ENCODE measurements around the gene RNF213.
"Not testable (repeated sequence)": the region's sequence is repeated elsewhere in the genome, so short reads cannot be mapped to it uniquely, and the experiment has no call there.

Gene RNF213

DNA sequence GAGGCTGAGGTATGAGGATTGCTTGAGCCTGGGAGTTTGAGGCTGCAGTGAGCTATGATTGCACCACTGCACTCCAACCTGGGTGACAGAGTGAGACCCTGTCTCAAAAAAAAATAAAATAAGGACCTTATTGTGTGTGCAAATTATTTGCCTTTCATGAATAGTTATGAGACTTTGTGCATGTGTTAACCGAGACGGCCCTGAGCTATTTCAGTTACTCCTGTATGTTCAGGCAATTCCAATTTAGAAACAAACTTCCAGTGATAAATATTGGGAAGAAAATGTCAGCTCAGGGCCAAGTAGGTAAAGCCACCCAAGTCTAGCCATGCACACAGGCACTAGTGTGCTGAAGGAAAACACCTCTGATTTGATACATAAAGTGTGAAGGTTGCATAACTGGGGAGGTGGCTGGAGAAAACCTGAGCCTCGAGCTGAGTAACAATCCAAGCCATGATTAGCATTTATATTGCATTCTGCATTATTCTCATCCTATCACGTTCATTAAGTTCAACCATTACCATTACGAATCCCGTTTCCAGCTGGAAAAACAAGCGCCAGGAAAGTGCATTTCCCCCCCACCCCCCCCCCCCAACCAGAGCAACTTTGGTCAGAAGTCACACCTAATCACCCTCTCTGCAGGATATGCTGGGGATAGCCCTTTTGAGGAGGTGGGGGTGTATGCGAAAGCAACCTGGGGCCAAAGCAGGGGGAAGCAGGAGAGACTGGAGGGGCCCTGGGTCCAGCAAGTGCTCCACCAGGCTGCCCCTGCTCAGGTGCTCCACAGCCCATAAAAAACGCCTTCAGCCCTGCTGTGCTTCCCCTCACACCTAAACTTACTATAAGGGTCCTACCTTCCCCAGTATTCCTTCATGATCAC is 135.7 kb downstream of the RNF213 start:
- no peak for DNase-seq

DNA sequence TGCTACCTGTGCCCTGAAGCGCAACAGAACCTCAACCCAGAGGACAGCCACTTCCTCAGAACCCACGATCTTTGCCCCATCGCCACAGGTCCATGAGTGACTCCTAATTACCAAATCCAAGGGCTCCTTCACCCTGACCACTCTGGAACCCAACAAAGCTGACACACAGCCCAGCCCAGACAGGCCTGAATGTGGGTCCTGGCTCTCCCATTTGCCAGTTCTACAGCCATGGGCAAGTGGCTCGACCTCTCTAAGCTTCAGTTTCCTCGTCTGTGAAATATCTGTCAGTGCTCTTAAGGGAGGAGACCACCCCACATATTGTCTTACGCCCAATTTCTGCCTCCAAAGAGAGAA is 136.4 kb downstream of the RNF213 start:
- DNase-seq = no peak

DNA sequence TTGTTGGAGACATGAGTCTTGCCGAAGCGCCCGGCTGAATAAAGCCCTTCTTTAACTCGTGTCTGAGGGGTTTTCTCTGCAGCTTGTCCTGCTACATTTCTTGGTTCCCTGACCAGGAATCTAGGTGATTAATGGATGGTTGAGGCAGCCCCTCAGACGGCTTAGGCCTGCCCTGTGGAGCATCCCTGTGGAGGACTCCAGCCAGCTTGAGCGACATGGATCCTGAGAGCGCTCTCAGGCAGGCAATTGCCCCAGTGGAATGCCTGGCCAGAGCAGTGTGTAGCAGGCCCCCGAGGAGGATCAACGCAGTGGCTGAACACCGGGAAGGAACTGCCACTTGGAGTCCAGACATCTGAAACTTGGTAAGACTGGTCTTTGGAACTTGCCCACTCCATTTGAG is 137.0 kb downstream of the RNF213 start:
- no peak for DNase-seq

DNA sequence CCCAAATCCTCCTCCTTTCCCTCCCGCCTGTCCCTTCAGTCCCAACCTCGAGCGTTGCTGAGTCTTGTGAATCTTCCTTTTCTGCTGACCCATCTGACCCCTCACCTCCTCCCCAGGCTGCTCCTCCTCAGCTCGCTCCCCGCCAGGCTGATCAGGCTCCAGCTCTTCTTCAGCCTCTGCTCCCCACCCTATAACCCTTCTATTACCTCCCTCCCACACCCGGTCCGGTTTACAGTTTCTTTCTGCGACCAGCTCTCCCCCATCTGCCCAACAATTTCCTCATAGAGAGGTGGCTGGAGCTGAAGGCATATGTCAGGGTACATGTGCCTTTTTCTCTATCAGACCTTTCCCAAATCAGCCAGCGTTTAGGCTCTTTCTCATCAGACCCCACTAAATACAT is 140.4 kb downstream of the RNF213 start:
- DNase-seq = not testable (repeated sequence)

DNA sequence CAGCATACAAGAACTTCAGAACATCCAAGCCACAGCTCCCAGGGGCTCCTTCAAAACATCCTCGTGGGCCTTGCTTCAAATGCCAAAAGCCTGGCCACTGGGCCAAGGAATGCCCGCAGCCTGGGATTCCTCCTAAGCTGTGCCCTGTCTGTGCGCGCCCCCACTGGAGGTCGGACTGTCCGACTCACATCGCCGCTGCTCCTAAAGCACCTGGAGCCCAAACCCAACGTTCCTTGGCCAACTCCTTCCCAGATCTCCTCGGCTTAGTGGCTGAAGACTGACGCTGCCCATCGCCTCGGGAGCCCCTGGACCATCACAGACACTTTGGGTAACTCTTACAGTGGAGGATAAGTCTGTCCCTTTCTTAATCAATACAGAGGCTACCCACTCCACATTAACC is 141.4 kb downstream of the RNF213 start:
- not testable (repeated sequence) for DNase-seq

DNA sequence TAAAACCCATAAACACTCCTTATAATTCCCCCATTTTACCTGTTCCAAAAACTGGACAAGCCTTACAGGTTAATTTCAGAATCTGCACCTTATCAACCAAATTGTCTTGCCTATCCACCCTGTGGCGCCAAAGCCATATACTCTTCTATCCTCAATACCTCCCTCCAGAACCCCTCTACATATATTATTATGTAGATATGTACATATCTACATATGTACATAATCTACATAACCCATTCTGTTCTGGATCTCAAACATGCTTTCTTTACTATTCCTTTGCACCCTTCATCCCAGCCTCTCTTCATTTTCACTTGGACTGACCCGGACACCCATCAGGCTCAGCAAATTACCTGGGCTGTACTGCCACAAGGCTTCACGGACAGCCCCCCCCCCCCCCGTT is 142.3 kb downstream of the RNF213 start:
- DNase-seq = no peak

DNA sequence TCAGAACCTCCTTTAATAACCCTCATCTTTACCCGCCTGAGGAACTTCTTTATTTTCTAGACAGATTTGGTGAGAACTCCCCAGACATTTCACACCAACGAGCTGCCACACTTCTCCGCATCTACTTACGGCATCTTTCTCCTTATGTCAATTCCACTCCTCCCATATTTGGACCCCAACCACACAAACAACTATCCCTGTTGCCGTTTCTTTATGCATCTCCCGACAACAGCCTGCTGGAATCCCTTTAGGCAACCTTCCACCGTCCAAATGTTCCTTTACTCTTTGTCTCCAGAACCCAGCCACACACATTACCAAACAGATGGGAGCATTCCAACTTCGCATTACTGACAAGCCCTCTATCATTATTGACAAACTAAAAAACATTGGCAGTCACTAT is 145.5 kb downstream of the RNF213 start:
- no peak for DNase-seq

DNA sequence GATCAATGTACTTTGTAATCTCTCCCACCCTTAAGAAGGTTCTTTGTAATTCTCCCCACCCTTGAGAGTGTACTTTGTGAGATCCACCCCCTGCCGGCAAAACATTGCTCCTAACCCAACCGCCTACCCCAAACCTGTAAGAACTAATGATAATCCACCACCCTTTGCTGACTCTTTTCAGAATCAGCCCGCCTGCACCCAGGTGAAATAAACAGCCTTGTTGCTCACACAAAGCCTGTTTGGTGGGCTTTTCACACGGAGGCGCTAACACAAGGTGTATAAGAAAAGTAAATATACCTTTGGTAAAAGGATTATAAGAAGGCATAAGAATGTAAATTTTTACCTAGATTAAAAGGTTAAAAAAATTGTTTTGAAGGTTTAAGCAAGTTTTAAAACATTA is 147.3 kb downstream of the RNF213 start:
- DNase-seq = not testable (repeated sequence)

DNA sequence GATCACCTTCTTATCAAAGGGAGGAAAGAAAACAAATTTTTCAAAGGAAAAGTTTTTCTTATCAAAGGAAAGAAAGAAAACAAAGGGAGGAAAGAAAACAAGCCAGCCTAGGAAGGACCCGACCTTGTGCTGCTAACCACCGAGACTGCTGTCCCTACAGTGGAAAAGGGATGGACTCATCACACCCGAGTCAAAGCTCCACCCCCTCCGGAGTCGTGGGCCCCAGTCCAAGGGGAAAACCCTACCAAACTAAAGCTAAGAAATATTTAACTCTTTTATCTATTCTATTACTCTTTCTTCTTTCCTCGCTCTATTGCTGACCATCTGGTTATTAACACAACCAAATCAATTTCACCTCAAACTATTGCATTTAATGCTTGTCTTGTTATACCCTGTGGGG is 148.2 kb downstream of the RNF213 start:
- DNase-seq = no peak

DNA sequence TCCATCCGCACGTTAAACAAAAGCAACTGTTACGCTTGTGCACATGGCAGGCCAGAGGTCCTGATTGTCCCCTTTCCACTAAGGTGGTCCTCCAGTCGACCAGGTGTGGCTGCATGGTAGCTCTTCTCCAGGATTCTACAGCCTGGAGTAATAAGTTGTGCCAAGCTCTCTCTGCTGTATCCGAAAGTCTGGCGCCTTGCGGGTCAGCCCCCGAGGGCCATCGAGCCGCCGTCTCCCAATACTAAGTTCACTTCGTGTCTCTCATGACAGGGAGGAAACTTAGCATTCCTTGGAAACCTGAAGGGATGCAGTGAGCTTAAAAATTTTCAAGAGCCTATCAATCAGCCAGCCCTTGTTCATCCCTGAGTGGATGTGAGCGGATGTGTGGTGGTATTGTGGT is 149.0 kb downstream of the RNF213 start:
- DNase-seq = no peak

DNA sequence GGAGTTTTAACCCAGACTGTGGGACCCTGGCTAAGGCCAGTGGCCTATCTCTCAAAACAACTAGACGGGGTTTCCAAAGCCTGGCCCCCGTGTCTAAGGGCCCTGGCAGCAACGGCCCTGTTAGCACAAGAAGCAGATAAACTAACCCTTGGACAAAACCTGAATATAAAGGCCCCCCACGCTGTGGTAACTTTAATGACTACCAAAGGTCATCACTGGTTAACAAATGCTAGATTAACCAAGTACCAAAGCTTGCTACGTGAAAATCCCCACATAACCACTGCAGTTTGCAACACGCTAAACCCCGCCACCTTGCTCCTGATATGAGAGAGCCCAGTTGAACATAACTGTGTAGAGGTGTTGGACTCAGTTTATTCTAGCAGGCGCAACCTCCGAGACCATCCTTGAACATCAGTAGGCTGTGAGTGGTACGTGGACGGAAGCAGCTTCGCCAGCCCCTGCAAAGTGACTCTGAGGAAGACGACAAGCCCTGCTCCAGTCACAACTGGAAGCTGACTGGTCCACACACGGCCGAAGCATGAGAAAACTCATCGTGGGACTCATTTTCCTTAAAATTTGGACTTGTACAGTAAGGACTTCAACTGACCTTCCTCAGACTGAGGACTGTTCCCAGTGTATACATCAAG is 149.9 kb downstream of the RNF213 start:
- not testable (repeated sequence) for DNase-seq

DNA sequence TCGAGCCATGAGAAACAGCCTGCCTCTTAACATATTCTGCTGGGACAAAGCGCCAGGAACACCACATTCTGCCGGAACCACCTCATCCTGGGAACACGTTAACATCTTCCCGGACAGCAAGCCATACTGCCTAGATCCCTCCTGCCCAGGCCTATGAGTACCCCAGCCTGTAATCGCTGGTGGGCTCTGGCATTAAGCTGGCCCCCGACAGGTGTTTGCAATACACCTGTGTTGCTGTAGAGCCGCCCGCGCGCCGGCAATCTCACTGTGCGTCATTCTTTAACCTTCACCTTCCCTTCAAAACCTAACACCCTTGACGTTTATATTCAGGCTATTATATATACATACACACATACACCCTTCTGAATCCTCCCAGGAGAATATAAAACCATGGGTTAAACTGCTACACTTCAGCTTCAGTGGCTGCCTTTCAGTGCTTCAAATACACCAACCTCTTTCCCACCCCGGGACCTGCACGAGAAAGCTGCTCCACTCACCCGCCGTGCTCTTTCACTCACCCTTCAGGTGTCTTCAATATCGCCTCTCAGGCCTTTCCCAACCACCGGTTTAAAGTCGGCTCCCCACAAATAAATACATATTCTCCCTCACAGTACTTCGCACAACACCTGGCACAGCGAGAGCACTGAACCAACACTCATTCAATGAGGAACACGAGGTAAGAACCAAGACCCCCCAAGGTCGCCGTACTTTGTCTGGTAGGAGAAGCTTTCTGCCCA is 153.3 kb downstream of the RNF213 start:
- DNase-seq = no peak

DNA sequence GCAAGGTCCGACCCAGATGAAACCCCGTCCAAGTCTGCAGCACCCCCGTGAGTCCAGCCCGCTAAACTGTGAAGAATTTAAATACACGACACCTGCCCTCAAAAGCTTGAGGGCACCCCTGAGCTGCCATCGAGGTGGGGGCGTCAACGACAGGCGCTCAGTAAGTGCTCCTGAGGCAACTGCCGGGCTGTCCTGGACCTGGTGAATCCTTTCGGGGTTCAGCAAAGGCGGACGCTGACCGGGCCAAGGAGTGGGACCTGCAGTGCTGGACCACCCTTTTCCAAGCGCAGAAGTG is 153.8 kb downstream of the RNF213 start:
- no peak for DNase-seq

DNA sequence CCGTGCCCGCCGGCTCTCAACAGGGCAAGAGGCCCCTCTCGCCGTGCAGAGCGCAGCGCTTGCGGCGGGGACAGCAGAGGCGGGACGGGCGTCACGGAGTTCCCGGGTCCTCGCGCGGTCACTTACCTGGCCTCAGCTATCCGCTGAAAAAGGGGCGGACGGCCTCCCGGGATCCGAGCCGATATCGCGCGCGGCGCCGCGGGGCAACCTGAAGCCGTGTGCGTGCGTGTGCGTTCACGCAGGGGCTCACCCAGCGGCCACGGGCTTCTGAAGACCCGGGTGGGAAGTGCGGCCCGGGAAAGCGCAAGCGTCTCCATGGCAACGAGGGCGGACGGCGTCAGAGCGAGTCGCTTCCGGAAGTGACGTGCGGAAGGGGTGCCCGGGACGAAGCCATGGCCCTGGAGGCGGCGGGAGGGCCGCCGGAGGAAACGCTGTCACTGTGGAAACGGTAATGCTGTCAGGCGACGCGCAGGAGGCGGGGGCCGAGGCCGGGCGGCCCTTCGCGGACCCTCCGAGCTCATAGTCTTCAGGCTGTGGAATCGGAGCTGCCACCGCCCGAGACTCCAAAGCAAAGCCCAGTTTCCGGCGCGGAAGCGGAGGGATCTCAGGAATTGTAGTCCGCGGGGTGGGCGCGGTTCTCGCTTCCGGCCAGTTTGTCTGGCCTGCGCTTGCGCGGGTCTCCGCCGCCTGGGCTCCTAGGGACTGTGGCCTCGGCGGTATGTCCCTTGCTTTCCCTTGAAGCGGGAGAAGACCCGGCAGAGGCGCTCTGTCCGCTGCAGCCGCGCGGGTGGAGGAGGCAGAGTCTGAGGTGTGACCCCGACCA is 154.4 kb downstream of the RNF213 start, which contains the start of gene ENDOV:
TSS of gene ENDOV (plus strand) at position 365 of the 823 bp plus-strand sequence. CDS start at position 393, 28 bp downstream.
- DNase-seq = peak; percentile 91

DNA sequence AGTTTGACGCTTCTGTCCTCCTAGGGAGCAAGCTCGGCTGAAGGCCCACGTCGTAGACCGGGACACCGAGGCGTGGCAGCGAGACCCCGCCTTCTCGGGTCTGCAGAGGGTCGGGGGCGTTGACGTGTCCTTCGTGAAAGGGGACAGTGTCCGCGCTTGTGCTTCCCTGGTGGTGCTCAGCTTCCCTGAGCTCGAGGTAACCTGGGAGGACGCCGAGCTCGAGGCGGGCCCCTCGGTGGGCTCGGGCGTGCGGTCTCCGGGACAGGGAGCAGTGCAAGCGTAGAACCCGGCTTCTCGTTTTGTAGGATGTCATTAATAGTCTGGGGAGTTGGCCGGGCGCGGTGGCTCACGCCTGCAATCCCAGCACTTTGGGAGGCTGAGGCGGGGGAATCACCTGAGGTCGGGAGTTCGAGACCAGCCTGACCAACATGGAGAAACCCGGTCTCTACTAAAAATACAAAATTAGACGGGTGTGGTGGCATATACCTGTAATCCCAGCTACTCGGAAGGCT is 155.0 kb downstream of the RNF213 start:
- no peak for DNase-seq

DNA sequence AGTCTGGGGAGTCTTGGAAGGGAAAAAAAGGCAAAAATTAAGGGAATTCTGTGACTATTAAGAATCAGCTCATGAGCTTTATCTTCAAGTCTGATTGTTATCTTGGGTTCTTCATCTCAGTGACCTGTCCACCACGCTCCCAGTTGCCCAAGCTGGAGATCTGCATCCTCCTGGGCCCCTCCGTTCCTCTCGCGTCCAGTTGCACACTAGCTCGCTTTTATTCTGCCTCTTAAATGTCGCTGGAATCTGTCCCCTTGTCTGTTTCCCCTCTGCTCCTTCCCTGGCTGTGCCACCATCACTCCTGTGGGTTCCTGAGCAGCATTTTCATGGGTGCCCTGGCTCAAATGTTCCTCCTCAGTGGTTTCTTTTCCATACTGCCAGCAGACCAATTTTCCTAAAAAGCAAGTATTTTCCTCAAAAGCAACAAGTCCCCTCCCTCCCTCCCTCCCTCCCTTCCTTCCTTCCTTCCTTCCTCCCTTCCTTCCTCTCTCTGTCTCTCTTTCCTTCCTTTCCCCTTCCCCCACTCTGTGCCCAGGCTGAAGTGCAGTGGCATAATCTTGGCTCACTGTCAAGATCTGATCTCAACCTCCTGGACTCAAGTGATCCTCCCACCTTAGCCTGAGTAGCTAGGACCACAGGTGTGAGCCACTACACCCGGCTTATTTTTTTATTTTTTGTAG is 155.7 kb downstream of the RNF213 start:
- no peak for DNase-seq

DNA sequence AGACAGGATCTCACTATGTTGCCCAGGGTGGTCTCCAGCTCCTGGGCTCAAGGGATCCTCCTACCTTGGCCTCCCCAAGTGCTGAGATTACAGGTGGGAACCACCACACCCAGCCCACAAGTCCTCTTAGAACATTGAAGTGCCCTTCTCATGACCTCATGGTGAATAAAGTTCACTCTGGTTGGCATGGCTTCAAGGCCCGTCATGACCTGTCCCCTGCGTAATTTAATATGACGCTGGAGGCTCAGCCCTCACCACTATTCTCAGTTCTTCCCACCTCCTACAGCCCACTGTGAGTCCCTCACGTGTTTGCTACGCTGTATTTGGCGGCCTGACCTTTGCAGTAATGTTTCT is 156.3 kb downstream of the RNF213 start:
- no peak for DNase-seq

DNA sequence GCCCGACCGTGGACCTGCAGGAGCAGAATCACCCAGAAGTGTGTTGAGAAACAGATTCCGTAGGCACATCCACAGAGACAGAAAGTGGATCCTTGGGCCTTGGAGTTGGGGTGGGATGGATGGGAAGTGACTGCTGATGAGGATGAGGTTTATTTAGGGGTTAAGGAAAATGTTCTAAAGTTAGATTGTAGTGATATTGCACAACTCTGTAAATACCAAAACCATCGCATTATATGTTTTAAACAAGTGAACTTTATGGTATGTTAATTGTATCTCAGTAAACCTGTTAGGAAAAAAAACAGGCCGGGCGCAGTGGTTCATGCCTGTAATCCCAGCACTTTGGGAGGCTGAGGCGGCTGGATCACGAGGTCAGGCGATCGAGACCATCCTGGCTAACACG is 157.9 kb downstream of the RNF213 start:
- no peak for DNase-seq

DNA sequence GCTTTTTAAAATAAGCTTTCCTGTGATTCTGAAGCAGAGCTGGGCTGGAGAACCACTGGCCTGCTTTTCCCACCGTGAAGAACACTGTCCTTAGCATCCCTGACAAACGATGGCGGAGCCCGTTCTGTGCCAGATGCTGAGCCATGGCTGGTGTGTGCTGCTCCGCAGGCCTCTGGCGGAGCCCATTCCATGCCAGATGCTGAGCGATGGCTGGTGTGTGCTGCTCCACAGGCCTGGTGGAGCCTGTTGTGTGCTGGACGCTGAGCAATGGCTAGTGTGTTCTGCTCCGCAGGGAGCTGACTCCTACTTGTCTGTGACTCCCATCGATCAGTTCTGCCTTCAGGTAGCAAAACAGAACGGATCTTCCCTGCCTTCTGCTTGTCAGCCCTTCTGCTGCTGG is 158.6 kb downstream of the RNF213 start:
- no peak for DNase-seq

DNA sequence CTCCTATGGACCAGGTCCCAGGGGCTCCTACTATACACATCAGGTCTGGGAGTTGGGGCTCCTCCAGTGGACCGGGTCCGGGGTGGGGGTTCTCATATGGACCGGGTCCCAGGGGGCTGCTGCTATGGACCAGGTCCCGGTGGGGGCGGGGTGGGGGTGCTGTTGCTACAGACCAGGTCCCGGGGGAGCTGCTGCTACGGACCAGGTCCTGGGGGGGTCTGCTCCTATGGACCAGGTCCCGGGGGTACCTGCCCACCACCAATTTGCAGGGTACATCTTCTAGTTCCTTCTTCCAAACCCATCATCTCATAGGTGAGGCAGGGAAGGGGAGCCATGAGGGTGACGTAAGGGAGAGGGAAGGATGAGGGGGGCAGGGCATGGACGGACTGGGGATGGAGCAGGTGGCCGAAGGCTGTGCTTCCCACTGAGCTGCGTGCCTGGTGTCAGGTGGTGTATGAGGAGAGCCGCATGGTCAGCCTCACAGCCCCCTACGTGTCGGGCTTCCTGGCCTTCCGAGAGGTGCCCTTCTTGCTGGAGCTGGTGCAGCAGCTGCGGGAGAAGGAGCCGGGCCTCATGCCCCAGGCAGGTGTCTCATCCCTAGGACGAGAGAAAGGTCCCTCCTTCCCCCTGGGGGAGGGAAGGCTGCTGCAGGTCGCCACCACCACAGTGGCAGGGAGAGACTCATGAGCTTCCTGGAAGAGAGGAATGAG is 160.9 kb downstream of the RNF213 start:
- no peak for DNase-seq

DNA sequence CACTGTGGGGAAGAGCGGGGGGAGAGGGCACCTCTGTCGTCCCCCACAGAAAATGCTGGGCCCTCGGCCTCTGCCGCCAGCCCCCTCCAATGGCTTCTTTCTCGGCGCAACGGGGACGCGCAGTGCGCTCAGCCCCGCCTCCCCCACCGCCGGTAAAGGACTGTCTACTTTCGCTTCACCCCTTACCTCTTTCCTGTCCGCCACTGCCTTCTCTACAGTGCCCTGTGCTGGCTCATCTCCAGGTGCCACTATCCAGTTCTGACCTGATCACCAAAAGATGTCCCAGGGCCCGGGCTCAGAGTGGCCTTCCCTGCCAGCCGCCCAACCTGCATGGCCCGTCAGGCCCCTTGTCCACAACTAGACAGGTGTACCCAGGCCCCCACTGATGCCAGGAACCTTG is 161.6 kb downstream of the RNF213 start:
- no peak for DNase-seq

DNA sequence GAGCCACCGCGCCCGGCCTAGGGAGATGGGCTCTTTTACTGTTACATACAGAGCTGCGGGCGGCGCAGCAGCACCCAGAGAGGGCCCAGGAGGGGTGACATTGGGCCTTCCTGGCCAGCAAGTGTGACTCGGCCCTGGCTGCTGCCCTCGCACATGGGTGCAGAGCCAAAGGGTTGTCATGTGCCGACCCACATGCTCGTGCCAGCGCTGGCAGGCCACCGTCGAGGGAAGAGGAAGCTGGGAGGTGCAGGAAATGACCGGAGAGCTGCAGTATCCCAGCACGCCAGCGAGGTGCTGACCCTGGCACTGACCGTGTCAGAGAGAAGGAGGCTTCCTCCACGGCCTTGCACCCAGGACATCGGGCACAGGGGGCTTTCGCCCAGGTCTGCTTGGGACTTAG is 162.3 kb downstream of the RNF213 start:
- no peak for DNase-seq

All from NCI-H2171 treated with DMSO at 0.1 percent for 48 hours (cell line).